ENCODE results near the gene LIN54. TPM values are rescaled to one million over a fixed set of nuclear protein-coding genes. Genes with fewer than 3 reads are reported as not detected.

Gene LIN54
- total RNA-seq = 13.2 and 21.1 TPM in 2 replicates

DNA sequence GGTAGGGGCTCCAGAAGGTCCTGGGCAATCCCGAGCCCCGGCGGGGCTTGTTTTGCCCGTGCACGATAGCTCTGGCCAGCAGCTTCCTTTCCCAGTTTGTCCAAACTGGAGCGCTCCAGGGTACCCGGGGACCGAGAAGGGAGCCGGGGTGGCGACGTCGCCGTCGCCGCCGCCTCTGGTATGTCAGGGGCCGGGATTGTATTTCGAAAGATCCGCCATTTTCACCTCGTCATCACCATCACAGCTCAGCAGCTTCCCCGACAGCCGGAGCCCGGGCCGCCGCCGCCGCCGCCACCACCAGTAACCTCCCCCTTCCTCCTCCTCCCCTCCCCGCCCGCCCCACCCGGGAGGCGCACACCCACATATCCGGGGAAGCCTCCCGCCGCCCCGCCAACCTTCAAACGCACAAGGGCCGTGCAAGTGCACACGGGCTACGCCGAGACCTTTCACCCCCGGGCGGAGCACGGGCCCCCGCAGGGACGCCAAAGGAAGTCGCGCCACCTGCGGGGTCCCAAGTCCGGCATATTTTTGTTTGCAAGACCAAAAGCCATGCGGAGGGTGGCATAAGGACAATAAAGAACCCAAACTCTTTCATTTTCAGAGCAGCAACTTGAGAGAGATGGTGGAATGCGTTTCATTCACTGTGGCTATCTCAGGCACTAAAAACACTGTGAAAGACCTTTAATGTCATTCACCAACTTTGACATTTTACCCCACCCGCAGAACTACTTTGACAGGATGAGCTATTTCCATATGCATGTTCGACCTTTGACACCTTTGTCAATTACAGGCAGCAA is at the start of gene LIN54:
Gene LIN54, minus strand, starts transcription at position 302 of the 797 bp plus-strand sequence. CDS start 25,979 bp downstream, outside the sequence.

DNA sequence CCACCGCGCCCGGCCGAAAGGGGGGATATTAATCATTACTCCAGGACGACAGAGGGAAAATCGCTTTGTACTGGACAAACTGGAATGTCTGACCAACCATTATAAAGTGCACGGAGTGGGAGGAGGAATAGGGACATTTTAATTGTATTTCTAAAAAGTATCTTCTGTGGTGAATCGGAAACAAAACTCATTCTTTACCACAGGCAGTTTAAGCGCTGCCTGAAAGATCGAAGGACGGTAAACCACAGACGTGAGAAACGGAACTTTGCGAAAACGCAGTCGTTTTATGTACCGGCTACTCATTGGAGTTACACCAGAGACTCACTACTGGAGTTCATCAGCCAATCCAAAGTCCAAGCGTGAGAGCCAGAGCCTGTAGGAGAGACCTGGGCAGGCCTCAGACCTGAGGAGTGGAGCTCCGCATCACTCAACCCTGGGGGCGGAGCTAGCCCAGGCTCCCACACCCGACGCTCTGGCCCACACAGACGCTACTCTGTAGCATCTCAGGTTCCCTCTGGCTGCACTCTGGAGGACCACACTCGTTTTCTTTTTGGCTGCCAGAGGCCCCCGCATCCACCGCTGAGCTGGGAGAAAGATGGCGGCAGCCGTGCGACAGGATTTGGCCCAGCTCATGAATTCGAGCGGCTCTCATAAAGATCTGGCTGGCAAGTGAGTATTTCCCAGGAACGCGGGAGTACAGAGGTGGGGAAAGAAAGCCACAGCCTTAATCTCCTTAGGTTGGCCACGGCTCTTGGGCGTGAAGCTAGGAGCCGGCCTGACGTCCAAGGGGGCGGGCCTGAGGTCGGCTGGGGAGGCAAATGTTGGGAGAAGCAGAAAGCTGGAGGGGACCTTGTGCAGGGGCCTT is 24.2 kb upstream of the LIN54 start, which contains the start of gene COPS4:
Gene COPS4, plus strand, starts transcription at position 554 of the 865 bp plus-strand sequence. Its CDS starts 42 bp downstream, at position 596.

DNA sequence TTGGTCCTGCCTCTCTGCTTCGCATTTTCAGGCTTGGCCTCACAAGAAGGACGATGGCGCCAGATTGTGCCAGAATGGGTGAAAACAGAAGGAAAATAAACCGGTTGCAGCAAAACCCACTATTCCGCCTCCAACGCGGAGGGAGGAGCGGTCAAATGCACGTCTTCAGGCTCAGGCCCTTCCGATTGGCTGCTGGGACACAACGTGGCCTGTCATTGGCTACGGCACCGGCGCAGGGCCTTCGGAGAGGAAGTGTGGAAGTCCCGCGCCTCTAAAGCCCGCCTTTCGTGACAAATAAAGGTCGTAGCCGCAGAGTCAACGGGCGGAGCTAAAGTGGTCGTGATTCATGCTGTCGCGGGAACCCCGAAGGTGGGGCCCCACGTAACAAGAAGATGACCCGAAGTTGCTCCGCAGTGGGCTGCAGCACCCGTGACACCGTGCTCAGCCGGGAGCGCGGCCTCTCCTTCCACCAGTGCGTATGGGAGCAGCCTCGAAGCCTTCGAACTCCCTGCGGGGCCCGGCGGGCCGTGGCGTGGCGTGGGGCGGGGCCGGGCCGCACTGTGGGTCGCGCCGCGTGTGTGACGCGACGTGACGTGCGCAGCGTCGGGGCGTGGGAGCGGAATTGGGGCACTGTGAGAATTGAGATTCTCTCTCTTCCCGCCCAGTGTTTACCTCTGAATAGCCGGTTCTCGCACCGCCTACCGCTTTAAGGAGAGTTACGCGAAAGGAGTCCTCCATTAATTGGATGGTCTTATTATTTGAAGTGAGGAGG is 110.0 kb downstream of the LIN54 start, which contains the start of gene THAP9:
Gene THAP9, plus strand, starts transcription at position 325 of the 772 bp plus-strand sequence. Its CDS starts 68 bp downstream, at position 393.

DNA sequence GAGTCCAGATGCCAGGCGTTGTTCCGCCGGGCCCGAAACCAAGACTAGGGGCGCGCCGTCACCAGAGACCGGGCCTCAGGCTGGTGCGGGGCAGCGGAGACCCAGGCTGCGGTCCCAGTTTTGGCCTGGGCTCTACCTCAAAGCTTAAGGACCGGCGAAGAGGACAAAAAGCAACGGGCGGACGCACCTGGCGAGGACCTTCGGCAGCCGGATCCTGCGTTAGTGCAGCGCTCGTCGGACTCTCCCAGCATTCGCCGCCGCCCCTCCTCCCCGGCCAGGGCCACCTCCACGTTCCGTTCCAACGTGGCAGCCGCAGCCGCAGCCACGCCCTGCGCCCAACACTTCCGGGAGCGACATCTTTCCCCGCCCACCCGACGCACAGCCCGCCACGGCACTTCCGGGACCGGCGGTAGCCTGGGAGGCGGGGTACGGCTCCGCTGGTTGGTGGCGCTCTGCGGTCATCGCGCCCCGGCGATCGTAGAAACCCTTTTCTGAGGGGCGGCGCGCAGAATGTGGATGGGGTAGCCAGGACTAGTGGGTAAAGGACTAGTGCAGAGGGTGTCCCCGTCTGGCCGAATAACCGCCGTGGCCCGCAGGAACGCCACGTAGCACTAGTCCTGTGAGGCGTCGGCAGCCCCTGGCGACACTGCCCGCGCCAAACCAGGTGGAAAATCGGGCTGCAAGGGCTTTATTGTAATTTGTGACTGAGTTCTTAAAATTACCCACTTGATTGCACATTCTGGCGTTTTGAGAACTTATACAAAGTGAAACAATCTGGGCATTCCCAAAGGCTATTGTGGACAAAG is 119.5 kb downstream of the LIN54 start, which contains the start of gene SEC31A:
Gene SEC31A, minus strand, starts transcription at position 253 of the 806 bp plus-strand sequence. CDS start 9,217 bp downstream, outside the sequence.

Other genes starting within 250 kb of the LIN54 start
- 16.3 and 25.7 TPM in 2 replicates for gene SCD5, start 212.0 kb downstream of the LIN54 start, total RNA-seq
- gene SEC31A, start 119.7 kb downstream of the LIN54 start, total RNA-seq = 269 and 387 TPM in 2 replicates
- 3.5 and 6.5 TPM in 2 replicates for gene THAP9, start 110.1 kb downstream of the LIN54 start, total RNA-seq
- gene COPS4, start 24.4 kb upstream of the LIN54 start, total RNA-seq = 114 and 118 TPM in 2 replicates
- gene PLAC8, start 103.9 kb upstream of the LIN54 start, total RNA-seq = 0.28 and 0.38 TPM in 2 replicates

Data from regular cardiac myocyte (primary cell).